ENCODE results near the gene C1QTNF8. TPM values are rescaled to one million over a fixed set of nuclear protein-coding genes. Genes with fewer than 3 reads are reported as not detected.

The C1QTNF8 gene
- total RNA-seq, 1 donor from 2014 or later = not detected

DNA sequence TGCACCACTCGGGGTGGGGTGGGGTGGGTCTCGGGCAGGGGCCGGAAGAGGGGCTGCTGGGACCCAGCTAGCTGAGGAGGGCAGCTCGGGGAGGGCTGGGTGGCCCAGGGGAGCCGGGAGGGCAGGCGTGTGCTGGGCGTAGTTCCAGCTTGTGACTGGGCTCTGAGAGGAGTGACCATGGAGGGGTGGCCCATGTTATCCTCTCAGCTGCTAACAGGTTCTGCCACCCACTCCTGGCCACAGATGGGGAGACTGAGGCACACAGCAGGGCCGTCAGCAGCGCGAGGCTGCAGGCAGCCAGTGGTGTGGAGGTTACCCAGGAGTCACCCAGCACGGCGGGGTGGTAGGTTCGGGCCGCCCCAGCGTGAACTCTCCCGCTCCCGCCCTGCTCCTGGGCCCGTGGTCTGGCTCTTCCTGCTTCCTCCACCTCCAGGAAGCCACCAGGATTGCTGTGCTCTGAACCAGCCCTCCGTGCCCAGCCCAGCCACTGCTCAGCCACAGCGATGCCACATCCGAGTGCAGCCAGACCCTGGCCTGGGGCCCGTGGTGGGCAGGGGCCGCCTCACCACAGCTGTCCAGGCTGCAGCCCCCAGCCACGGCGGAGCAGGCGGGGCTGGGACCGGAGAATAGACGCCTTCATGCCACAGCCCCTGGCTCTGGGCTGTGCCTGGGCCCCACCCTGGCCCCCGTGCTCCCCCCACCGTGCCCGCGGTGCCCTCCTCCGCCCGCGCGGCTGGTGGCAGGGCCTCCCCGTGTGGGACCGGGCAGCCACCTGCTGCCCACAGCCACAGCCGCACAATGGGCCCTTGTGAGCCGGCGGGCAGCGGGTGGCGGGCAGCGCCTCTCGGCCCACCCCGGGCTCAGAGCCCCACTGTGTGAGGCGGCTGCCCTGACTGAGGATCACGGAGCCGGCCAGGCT, 49.8 kb downstream of the C1QTNF8 start:
- Mint-ChIP-seq H3K36me3 (no peaks in the 10 kb centered on the region), H3K9me3 (peaks cover 10% of the 10 kb centered on the region), H3K27ac (no peak overlapping the region), H3K4me3 (no peak overlapping the region), H3K4me1 (peaks cover 10% of the 10 kb centered on the region), H3K27me3 (ENCODE audit: insufficient read depth, low read depth) (peaks cover 2% of the 10 kb centered on the region)
- Histone ChIP-seq H2AFZ (replicated peaks) (no peak overlapping the region), H3K36me3 (no peaks in the 10 kb centered on the region), H3K9ac (no peak overlapping the region), H3K79me2 (ENCODE audit: low read depth) (no peaks in the 10 kb centered on the region), H4K20me1 (ENCODE audit: low read depth) (no peaks in the 10 kb centered on the region), H3K27me3 (no peaks in the 10 kb centered on the region), H3F3A (ENCODE audit: low read depth) (no peaks in the 10 kb centered on the region), H3K4me2 (no peak overlapping the region), H3K4me3 (no peak overlapping the region), H3K4me1 (peaks cover 10% of the 10 kb centered on the region), H3K27ac (no peak overlapping the region), H3K9me3 (ENCODE audit: low read depth) (no peaks in the 10 kb centered on the region)
- DNase-seq (ENCODE audit: low spot score) = no peak
- no peak for TF ChIP-seq EZH2phosphoT487 (IDR thresholded peaks at IDR 0.05)
- TF ChIP-seq EZH2 (IDR thresholded peaks at IDR 0.05) = no peak
- TF ChIP-seq, protein P1, sequence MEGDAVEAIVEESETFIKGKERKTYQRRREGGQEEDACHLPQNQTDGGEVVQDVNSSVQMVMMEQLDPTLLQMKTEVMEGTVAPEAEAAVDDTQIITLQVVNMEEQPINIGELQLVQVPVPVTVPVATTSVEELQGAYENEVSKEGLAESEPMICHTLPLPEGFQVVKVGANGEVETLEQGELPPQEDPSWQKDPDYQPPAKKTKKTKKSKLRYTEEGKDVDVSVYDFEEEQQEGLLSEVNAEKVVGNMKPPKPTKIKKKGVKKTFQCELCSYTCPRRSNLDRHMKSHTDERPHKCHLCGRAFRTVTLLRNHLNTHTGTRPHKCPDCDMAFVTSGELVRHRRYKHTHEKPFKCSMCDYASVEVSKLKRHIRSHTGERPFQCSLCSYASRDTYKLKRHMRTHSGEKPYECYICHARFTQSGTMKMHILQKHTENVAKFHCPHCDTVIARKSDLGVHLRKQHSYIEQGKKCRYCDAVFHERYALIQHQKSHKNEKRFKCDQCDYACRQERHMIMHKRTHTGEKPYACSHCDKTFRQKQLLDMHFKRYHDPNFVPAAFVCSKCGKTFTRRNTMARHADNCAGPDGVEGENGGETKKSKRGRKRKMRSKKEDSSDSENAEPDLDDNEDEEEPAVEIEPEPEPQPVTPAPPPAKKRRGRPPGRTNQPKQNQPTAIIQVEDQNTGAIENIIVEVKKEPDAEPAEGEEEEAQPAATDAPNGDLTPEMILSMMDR (IDR thresholded peaks at IDR 0.05) = no peak

DNA sequence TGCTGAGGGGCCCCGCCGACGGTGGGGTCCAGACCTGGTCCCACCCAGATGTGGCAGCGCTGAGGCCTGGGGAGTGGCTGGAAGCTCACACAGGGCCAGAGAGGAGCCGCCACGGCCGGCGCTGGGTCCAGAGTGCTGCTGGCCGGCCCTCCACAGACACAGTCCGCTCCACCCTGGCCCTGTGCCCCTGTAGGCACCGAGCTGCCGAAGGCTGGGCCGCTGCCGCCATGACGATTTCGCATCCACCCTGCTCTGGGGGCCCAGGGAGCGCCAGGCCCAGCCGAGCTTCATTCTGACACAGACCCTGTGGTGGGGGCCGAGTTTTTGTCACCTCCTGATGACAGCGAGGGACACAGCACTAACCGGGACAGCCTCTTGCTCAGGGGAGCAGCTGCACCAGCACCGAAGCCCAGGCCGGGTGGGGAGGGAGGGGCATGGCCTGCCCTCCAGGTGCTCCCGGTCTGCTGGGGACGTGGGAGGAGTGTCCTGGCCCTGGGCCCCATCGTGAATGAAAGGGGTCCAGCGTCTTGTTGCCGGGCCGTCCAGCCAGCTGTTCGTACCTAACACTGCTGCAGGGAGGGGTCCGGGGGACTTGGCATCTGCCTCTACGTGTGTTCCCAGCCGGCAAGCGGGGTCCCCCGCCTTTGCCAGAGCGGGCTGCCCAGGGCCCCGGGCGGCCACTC, 50.6 kb downstream of the C1QTNF8 start:
- peaks cover 10% of the 10 kb centered on the region for H3K4me1 ChIP-seq
- Mint-ChIP-seq H3K36me3 (no peaks in the 10 kb centered on the region), H3K9me3 (peaks cover 10% of the 10 kb centered on the region), H3K4me1 (peaks cover 7% of the 10 kb centered on the region), H3K4me3 (no peak overlapping the region), H3K27me3 (ENCODE audit: insufficient read depth, low read depth) (peaks cover 2% of the 10 kb centered on the region), H3K27ac (no peak overlapping the region)
- no peaks in the 10 kb centered on the region for H3K36me3 ChIP-seq
- no peak for DNase-seq (ENCODE audit: low spot score)
- no peak overlapping the region for H2AFZ ChIP-seq (replicated peaks)
- H3K27ac ChIP-seq = no peak overlapping the region
- H3F3A ChIP-seq (ENCODE audit: low read depth) = no peaks in the 10 kb centered on the region
- TF ChIP-seq, protein P1 (IDR thresholded peaks at IDR 0.05) = no peak
- TF ChIP-seq EZH2phosphoT487 (IDR thresholded peaks at IDR 0.05) (no peak), EZH2 (IDR thresholded peaks at IDR 0.05) (no peak)
- no peaks in the 10 kb centered on the region for H3K27me3 ChIP-seq
- no peak overlapping the region for H3K4me2 ChIP-seq
- no peaks in the 10 kb centered on the region for H4K20me1 ChIP-seq (ENCODE audit: low read depth)
- H3K9ac ChIP-seq = no peak overlapping the region
- H3K4me3 ChIP-seq = no peak overlapping the region
- H3K79me2 ChIP-seq (ENCODE audit: low read depth) = no peaks in the 10 kb centered on the region
- no peaks in the 10 kb centered on the region for H3K9me3 ChIP-seq (ENCODE audit: low read depth)

DNA sequence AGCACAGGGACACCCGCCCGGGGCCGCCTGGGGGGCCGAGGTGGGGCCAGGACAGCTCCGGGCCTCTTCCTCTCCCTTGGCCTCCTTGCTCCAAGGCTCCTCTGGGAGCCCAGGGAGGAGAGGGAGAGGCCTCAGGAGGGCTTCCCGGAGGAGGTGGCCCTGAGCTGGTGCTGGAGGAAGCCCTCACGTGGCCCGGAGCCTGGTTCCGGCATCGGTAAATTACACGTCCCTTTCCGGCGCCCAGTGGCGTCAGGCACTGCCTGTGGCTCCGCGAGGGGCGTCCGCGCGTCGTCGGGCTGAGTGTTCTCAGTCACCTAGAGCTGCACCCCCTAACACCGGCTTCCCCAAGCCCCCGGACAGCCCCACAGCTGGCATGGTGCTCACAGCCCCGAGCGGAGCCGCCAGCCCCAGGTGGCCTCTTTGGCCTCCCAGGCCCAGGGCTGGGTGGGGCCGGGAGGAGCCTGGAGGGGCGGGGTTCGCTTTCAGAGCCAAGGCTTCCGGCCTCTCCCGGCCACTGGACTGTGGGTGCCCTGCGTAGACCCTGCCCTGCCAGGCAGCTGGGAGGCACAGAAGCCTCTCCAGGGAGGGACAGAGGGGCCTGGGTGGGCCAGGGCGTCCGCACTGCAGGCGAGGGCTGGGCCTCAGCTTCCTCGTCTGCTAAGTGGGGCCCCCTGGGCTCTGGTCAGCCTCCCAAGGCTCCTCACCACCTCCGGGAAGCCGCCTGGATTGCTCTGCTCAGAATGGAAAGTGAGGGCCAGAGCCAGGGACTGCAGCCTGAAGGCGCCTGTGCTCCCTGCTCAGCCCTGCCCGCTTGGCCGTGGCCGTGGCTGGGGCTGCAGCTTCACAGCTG, 51.4 kb downstream of the C1QTNF8 start:
- Mint-ChIP-seq H3K27ac (no peak overlapping the region), H3K9me3 (peaks cover 10% of the 10 kb centered on the region)

More for the DNA sequence above, 51.4 kb downstream of the C1QTNF8 start:
- H3K4me3 Mint-ChIP-seq = no peak overlapping the region
- no peaks in the 10 kb centered on the region for H4K20me1 ChIP-seq (ENCODE audit: low read depth)
- no peak overlapping the region for H3K27ac ChIP-seq
- no peaks in the 10 kb centered on the region for H3K27me3 ChIP-seq
- H3K4me3 ChIP-seq = no peak overlapping the region
- no peaks in the 10 kb centered on the region for H3K36me3 Mint-ChIP-seq
- peaks cover 7% of the 10 kb centered on the region for H3K4me1 Mint-ChIP-seq
- peaks cover 10% of the 10 kb centered on the region for H3K4me1 ChIP-seq
- no peak overlapping the region for H3K9ac ChIP-seq
- no peaks in the 10 kb centered on the region for H3K27me3 Mint-ChIP-seq (ENCODE audit: insufficient read depth, low read depth)
- H3K79me2 ChIP-seq (ENCODE audit: low read depth) = no peaks in the 10 kb centered on the region
- DNase-seq (ENCODE audit: low spot score) = no peak
- H3K36me3 ChIP-seq = no peaks in the 10 kb centered on the region
- no peak overlapping the region for H2AFZ ChIP-seq (replicated peaks)
- no peak overlapping the region for H3K4me2 ChIP-seq
- no peaks in the 10 kb centered on the region for H3K9me3 ChIP-seq (ENCODE audit: low read depth)
- H3F3A ChIP-seq (ENCODE audit: low read depth) = no peaks in the 10 kb centered on the region
- TF ChIP-seq EZH2 (IDR thresholded peaks at IDR 0.05) (no peak), EZH2phosphoT487 (IDR thresholded peaks at IDR 0.05) (no peak)
- TF ChIP-seq, protein P1 (IDR thresholded peaks at IDR 0.05) = no peak

Measured in neural progenitor cell (in vitro differentiated cells).